Measurements from ENCODE around the gene RBL2. TPM values are rescaled to one million over a fixed set of nuclear protein-coding genes. Genes with fewer than 3 reads are reported as not detected.

The RBL2 gene
- polyA plus RNA-seq, 1 donor, result 67.0 TPM

- WGBS (ENCODE audit: insufficient coverage, low lambda C conversion rate), result no CpG with 5 or more reads among the region's 2 CpGs
These were observed 81.5 kb downstream of the RBL2 start for GRCh38 chr16:53515811-53516210.

DNA sequence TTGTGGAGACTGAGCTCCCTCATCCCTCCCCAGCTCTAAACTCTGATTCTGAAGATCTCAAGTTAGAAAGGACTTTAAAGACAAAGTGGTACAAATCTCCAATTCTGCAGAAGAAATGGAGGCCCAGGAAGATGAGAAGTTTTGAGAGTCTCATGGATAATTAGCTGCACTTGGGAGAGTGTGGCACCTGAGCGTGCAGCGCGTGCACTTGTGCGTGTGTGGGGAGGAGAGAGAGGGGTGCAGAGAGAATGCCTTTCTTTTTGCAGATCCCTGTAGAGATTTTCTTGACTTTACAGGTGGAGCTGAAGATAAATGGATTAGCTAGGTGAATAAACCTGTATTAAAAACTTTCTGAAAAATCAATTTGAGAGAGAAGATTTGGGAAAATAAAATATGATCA is 83.6 kb downstream of the RBL2 start:
- Histone ChIP-seq H3K9me3 (ENCODE audit: control insufficient read depth, low read depth, low read length) (no peaks in the 10 kb centered on the region), H3K36me3 (ENCODE audit: control insufficient read depth, insufficient read depth, low read length) (no peaks in the 10 kb centered on the region), H3K27ac (ENCODE audit: low read length) (no peak overlapping the region), H3K4me3 (ENCODE audit: low read length) (no peak overlapping the region), H3K4me1 (ENCODE audit: control insufficient read depth, insufficient read depth, low read length) (no peaks in the 10 kb centered on the region), H3K27me3 (ENCODE audit: control insufficient read depth, insufficient read depth, low read length) (no peaks in the 10 kb centered on the region)
- DNase-seq, result no peak
- WGBS (ENCODE audit: insufficient coverage, low lambda C conversion rate), result no CpG with 5 or more reads among the region's 4 CpGs

More at GRCh38 chr16:53515811-53516210, 81.5 kb downstream of the RBL2 start:
- no peaks in the 10 kb centered on the region for H3K9me3 ChIP-seq (ENCODE audit: control insufficient read depth, low read depth, low read length)
- no peak overlapping the region for H3K27ac ChIP-seq (ENCODE audit: low read length)
- DNase-seq, result no peak
- no peak overlapping the region for H3K4me3 ChIP-seq (ENCODE audit: low read length)
- H3K27me3 ChIP-seq (ENCODE audit: control insufficient read depth, insufficient read depth, low read length), result no peaks in the 10 kb centered on the region
- H3K4me1 ChIP-seq (ENCODE audit: control insufficient read depth, insufficient read depth, low read length), result peaks cover 3% of the 10 kb centered on the region
- no peaks in the 10 kb centered on the region for H3K36me3 ChIP-seq (ENCODE audit: control insufficient read depth, insufficient read depth, low read length)

DNA sequence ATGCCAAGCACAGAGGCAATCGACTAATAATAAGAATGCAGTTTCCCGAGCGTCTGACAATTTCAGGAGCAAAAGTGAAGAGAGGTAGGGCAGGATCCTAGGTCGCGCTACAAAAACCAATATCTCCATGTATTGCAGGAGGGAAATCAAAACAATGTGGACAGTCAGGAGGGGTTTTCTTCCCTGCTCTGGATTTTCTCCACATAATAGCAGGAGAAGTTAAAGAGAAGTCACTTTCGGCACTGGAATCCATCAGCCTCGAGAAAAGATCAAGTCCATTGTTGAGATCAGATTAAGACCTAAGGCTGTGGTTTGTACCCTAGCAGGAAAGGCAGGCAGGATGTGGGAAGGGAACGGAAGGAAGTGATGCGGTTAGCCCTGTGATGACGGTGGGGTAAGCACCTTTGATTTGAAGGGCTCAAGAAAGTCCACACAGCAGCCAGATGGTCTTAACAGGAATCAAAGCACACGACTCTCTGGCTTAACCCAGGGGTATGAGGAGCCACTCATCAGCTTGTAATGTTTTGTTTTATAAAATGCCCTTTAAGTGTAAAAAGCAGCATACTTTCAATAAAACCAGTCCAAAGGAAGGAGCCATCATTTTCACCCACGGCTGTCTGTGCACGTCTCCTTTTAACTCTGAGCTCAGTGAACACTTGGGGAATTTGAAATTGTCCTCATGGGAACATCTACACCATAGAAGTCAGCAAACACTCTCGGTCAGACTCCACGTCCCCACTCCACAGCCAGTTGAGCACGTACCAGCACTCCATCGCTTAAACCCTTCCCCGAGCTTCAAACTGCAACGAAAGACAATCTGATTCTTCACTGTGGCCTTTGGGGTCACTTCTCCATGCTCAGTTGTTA is 84.5 kb downstream of the RBL2 start:
- Histone ChIP-seq H3K9me3 (ENCODE audit: control insufficient read depth, low read depth, low read length) (no peaks in the 10 kb centered on the region), H3K27me3 (ENCODE audit: control insufficient read depth, insufficient read depth, low read length) (no peaks in the 10 kb centered on the region), H3K4me3 (ENCODE audit: low read length) (no peak overlapping the region), H3K27ac (ENCODE audit: low read length) (no peak overlapping the region), H3K36me3 (ENCODE audit: control insufficient read depth, insufficient read depth, low read length) (no peaks in the 10 kb centered on the region), H3K4me1 (ENCODE audit: control insufficient read depth, insufficient read depth, low read length) (no peaks in the 10 kb centered on the region)
- DNase-seq, result peak; percentile 24 to 27
- WGBS (ENCODE audit: insufficient coverage, low lambda C conversion rate), result no CpG with 5 or more reads among the region's 19 CpGs

DNA sequence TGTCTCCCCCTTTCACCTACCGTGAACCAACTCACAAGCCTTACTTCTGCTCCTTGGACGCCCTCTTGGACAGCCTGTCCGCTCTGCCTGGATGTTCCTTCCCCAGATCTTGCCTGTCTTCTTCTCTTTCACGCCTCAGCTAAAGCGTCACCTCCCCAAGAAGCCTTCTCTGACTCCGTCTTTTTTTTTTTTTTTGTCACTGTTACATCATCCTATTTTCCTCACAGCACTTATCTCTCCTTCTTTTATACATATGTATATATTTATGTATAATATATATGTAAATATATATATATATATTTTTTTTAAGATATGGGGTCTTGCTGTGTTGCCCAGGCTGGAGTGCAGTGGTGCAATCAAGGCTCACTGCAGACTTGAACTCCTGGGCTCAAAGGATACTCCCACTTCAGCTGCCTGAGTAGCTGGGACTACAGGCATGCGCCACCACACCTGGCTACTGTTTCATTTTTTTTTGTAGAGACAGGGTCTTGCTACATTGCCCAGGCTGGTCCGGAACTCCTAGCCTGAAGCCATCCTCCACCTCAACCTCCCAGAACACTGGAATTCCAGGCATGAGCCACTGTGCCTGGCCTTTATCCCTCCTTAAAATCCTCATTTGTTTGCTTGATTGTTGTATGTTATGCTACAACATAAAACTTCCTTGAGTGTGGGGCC is 85.3 kb downstream of the RBL2 start:
- Histone ChIP-seq H3K4me3 (ENCODE audit: low read length) (no peak overlapping the region), H3K4me1 (ENCODE audit: control insufficient read depth, insufficient read depth, low read length) (no peaks in the 10 kb centered on the region), H3K9me3 (ENCODE audit: control insufficient read depth, low read depth, low read length) (no peaks in the 10 kb centered on the region), H3K27ac (ENCODE audit: low read length) (no peak overlapping the region), H3K27me3 (ENCODE audit: control insufficient read depth, insufficient read depth, low read length) (no peaks in the 10 kb centered on the region), H3K36me3 (ENCODE audit: control insufficient read depth, insufficient read depth, low read length) (no peaks in the 10 kb centered on the region)
- DNase-seq, result no peak
- WGBS (ENCODE audit: insufficient coverage, low lambda C conversion rate), result 92% methylated on average over 2 of the region's 8 CpGs

DNA sequence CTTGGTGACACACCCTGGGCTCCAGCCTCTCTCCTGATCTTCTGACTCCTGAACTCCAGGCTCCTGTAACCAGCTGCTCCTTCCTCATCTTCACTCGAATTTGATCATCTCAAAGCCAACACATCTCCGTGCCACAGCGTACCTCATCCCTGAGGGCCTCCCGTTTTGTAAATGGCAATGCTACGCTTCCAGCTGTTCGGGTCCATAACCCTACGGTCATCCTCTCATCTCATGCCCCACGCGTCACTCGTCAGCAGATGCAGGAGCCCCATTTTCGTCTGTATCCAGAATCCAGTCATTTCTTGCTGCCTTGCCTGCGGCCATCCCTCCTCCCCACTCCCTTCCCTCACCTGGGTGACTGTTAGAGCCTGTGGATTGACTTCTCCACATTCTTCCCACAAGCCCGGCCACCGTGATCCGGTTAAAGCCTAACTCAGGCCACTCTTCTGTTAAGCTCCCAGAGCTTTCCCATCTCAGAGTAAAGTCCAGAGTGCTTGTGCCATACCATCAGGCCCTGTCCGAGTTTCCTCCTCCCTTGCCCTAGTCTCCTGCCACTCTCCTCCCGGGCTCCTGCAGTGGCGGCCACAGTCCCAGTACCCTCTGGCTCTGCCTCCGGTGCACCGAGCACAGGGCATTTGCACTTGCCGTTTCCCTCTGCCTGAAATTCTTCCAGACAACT is 89.0 kb downstream of the RBL2 start:
- H3K27ac ChIP-seq (ENCODE audit: low read length), result no peak overlapping the region
- 92% methylated on average over 2 of the region's 21 CpGs for WGBS (ENCODE audit: insufficient coverage, low lambda C conversion rate)
- H3K36me3 ChIP-seq (ENCODE audit: control insufficient read depth, insufficient read depth, low read length), result no peaks in the 10 kb centered on the region
- no peaks in the 10 kb centered on the region for H3K4me1 ChIP-seq (ENCODE audit: control insufficient read depth, insufficient read depth, low read length)
- H3K27me3 ChIP-seq (ENCODE audit: control insufficient read depth, insufficient read depth, low read length), result no peaks in the 10 kb centered on the region
- no peaks in the 10 kb centered on the region for H3K9me3 ChIP-seq (ENCODE audit: control insufficient read depth, low read depth, low read length)
- no peak for DNase-seq
- H3K4me3 ChIP-seq (ENCODE audit: low read length), result no peak overlapping the region

GRCh38 chr16:53523971-53524548 is 89.8 kb downstream of the RBL2 start:
- Histone ChIP-seq H3K9me3 (ENCODE audit: control insufficient read depth, low read depth, low read length) (no peaks in the 10 kb centered on the region), H3K27me3 (ENCODE audit: control insufficient read depth, insufficient read depth, low read length) (no peaks in the 10 kb centered on the region), H3K36me3 (ENCODE audit: control insufficient read depth, insufficient read depth, low read length) (no peaks in the 10 kb centered on the region), H3K27ac (ENCODE audit: low read length) (no peak overlapping the region), H3K4me1 (ENCODE audit: control insufficient read depth, insufficient read depth, low read length) (no peaks in the 10 kb centered on the region), H3K4me3 (ENCODE audit: low read length) (no peak overlapping the region)
- DNase-seq, result no peak
- no CpG with 5 or more reads among the region's 15 CpGs for WGBS (ENCODE audit: insufficient coverage, low lambda C conversion rate)

DNA sequence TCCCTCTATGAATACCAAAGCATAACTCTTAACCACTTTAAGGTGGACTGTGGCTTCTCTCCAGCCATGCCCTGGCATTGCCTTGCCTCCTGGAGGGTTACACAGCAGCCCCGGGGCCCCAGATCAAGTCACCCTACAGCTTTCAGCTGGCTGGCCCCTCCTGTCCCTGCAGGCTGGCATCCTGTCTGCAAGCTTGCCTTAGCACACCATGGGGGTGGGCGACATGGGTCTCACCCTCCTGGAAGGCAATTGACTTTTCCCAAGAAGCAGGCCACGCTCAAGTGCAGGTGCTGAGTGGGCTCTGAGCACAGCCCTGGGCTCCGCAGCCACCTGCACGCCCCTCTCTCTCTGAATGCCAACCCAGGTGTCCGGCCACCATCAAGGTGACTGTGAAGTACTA is 94.5 kb downstream of the RBL2 start:
- H3K9me3 ChIP-seq (ENCODE audit: control insufficient read depth, low read depth, low read length), result no peaks in the 10 kb centered on the region
- no peak overlapping the region for H3K4me3 ChIP-seq (ENCODE audit: low read length)
- H3K27me3 ChIP-seq (ENCODE audit: control insufficient read depth, insufficient read depth, low read length), result peaks cover 4% of the 10 kb centered on the region
- WGBS (ENCODE audit: insufficient coverage, low lambda C conversion rate), result no CpG with 5 or more reads among the region's 6 CpGs
- no peak for DNase-seq
- no peaks in the 10 kb centered on the region for H3K4me1 ChIP-seq (ENCODE audit: control insufficient read depth, insufficient read depth, low read length)
- no peaks in the 10 kb centered on the region for H3K36me3 ChIP-seq (ENCODE audit: control insufficient read depth, insufficient read depth, low read length)
- no peak overlapping the region for H3K27ac ChIP-seq (ENCODE audit: low read length)

GRCh38 chr16:53529513-53529912 is 95.2 kb downstream of the RBL2 start:
- no peak for DNase-seq
- no peaks in the 10 kb centered on the region for H3K4me1 ChIP-seq (ENCODE audit: control insufficient read depth, insufficient read depth, low read length)
- no peaks in the 10 kb centered on the region for H3K9me3 ChIP-seq (ENCODE audit: control insufficient read depth, low read depth, low read length)
- no peak overlapping the region for H3K4me3 ChIP-seq (ENCODE audit: low read length)
- H3K27ac ChIP-seq (ENCODE audit: low read length), result no peak overlapping the region
- WGBS (ENCODE audit: insufficient coverage, low lambda C conversion rate), result 33% methylated on average over 6 of the region's 14 CpGs
- no peaks in the 10 kb centered on the region for H3K36me3 ChIP-seq (ENCODE audit: control insufficient read depth, insufficient read depth, low read length)
- peaks cover 4% of the 10 kb centered on the region for H3K27me3 ChIP-seq (ENCODE audit: control insufficient read depth, insufficient read depth, low read length)

- Histone ChIP-seq H3K4me1 (ENCODE audit: control insufficient read depth, insufficient read depth, low read length) (no peaks in the 10 kb centered on the region), H3K9me3 (ENCODE audit: control insufficient read depth, low read depth, low read length) (no peaks in the 10 kb centered on the region)
- no CpG with 5 or more reads among the region's 10 CpGs for WGBS (ENCODE audit: insufficient coverage, low lambda C conversion rate)
These were observed 95.8 kb downstream of the RBL2 start for GRCh38 chr16:53530046-53530445.

GRCh38 chr16:53530741-53531140 is 96.5 kb downstream of the RBL2 start:
- H3K9me3 ChIP-seq (ENCODE audit: control insufficient read depth, low read depth, low read length), result no peaks in the 10 kb centered on the region
- H3K36me3 ChIP-seq (ENCODE audit: control insufficient read depth, insufficient read depth, low read length), result no peaks in the 10 kb centered on the region
- peaks cover 4% of the 10 kb centered on the region for H3K27me3 ChIP-seq (ENCODE audit: control insufficient read depth, insufficient read depth, low read length)
- no peak overlapping the region for H3K27ac ChIP-seq (ENCODE audit: low read length)
- H3K4me1 ChIP-seq (ENCODE audit: control insufficient read depth, insufficient read depth, low read length), result no peaks in the 10 kb centered on the region
- WGBS (ENCODE audit: insufficient coverage, low lambda C conversion rate), result no CpG with 5 or more reads among the region's 1 CpG
- no peak for DNase-seq
- no peak overlapping the region for H3K4me3 ChIP-seq (ENCODE audit: low read length)

More at GRCh38 chr16:53530046-53530445, 95.8 kb downstream of the RBL2 start:
- H3K27me3 ChIP-seq (ENCODE audit: control insufficient read depth, insufficient read depth, low read length), result peaks cover 4% of the 10 kb centered on the region
- H3K27ac ChIP-seq (ENCODE audit: low read length), result no peak overlapping the region
- DNase-seq, result no peak
- no peaks in the 10 kb centered on the region for H3K36me3 ChIP-seq (ENCODE audit: control insufficient read depth, insufficient read depth, low read length)
- no peak overlapping the region for H3K4me3 ChIP-seq (ENCODE audit: low read length)
